PC-9 (cell line): ENCODE data around the gene CYP3A7. TPM values are rescaled to one million over a fixed set of nuclear protein-coding genes. Genes with fewer than 3 reads are reported as not detected.

Experiments used
- BruUV-seq: library from RNA; stranded (reverse); fragments of 400-500 nt; replicated peaks from 2 replicates; lab custom pipeline; 2021; lab: Mats Ljungman, UMichigan
- CTCF ChIA-PET: fragments of 300-600 bp; sonication (Branson Sonifier 250); formaldehyde crosslinking; loops from one replicate; lab custom pipeline; 2022; ENCODE audit warnings: antibody characterized with exemption; lab: Charles Lee
- POLR2A ChIA-PET: fragments of 300-600 bp; sonication (Branson Sonifier 250); formaldehyde crosslinking; loops from one replicate; lab custom pipeline; 2022; ENCODE audit warnings: antibody characterized with exemption; ENCODE audit not compliant: unreplicated experiment; lab: Charles Lee
- DNase-seq, 2 experiments: peaks; one replicate each; pipeline versions ENCODE4 v3.0.0 to v3.0.0-alpha.2; 2015 to 2022; ENCODE audit warnings: mixed read lengths in 1 of 2
- H2AFZ ChIP-seq: fragments of 200-600 bp; sonication (generic); 2 replicates; pipeline ENCODE4 v1.8.1; 2017; ENCODE audit warnings: antibody characterized with exemption
- H3F3A ChIP-seq: fragments of 200-600 bp; sonication (generic); 2 replicates; pipeline ENCODE4 v1.8.1; 2017; ENCODE audit warnings: antibody characterized with exemption, mild to moderate bottlenecking, low read depth; ENCODE audit not compliant: insufficient read depth
- H3K27ac ChIP-seq: fragments of 200-600 bp; sonication (generic); 2 replicates; pipeline ENCODE4 v1.6.1; 2016; ENCODE audit warnings: mixed run types
- H3K27me3 ChIP-seq: fragments of 200-600 bp; sonication (generic); 2 replicates; pipeline ENCODE4 v1.6.1; 2016; ENCODE audit warnings: low read depth, mixed run types; ENCODE audit not compliant: insufficient read depth
- H3K36me3 ChIP-seq: fragments of 200-600 bp; sonication (generic); 2 replicates; pipeline ENCODE4 v1.6.1; 2016; ENCODE audit warnings: low read depth, mixed run types
- H3K4me1 ChIP-seq: fragments of 200-600 bp; sonication (generic); replicated peaks from 2 replicates; pipeline ENCODE4 v1.6.1; 2016; ENCODE audit warnings: mixed run types; ENCODE audit not compliant: insufficient read depth
- H3K4me2 ChIP-seq: fragments of 200-600 bp; sonication (generic); 2 replicates; pipeline ENCODE4 v1.6.1; 2017; ENCODE audit warnings: mixed run types
- H3K4me3 ChIP-seq: fragments of 200-600 bp; sonication (generic); 2 replicates; pipeline ENCODE4 v1.6.1; 2016; ENCODE audit warnings: mixed run types
- H3K79me2 ChIP-seq: fragments of 200-600 bp; sonication (generic); 2 replicates; pipeline ENCODE4 v1.6.1; 2017; ENCODE audit warnings: low read depth, mixed run types
- H3K9me2 ChIP-seq: fragments of 200-600 bp; sonication (generic); 2 replicates; pipeline ENCODE4 v1.8.1; 2017; ENCODE audit warnings: mild to moderate bottlenecking; ENCODE audit not compliant: insufficient read depth
- H3K9me3 ChIP-seq: fragments of 200-600 bp; sonication (generic); 2 replicates; pipeline ENCODE4 v1.8.1; 2016; ENCODE audit warnings: low read depth; ENCODE audit not compliant: insufficient read depth
- H4K20me1 ChIP-seq: fragments of 200-600 bp; sonication (generic); 2 replicates; pipeline ENCODE4 v1.8.1; 2017; ENCODE audit not compliant: insufficient read depth
- EZH2 ChIP-seq: fragments of 200-600 bp; sonication (generic); IDR thresholded peaks from 2 replicates; pipeline ENCODE4 v1.8.0; 2017; ENCODE audit warnings: antibody characterized with exemption, low read depth
- intact Hi-C: fragments of 100-400 bp; cut with micrococcal nuclease; formaldehyde crosslinking; loops from one replicate; pipeline ENCODE4 v1.10.0; 2022; ENCODE audit not compliant: unreplicated experiment
- total RNA-seq: library from RNA; stranded (reverse); gene quantifications from 2 replicates; pipeline ENCODE4 v1.2.3, GENCODE V29; 2021
- TF ChIP-seq, protein P1 (sequence below): fragments of 200-600 bp; sonication (generic); conservative IDR thresholded peaks from 2 replicates; pipeline ENCODE4 v1.6.1; 2017; ENCODE audit warnings: mixed run types, antibody characterized with exemption, mild to moderate bottlenecking, moderate library complexity

Gene CYP3A7
- total RNA-seq, 1 experiment from 2014 or later = not detected

DNA sequence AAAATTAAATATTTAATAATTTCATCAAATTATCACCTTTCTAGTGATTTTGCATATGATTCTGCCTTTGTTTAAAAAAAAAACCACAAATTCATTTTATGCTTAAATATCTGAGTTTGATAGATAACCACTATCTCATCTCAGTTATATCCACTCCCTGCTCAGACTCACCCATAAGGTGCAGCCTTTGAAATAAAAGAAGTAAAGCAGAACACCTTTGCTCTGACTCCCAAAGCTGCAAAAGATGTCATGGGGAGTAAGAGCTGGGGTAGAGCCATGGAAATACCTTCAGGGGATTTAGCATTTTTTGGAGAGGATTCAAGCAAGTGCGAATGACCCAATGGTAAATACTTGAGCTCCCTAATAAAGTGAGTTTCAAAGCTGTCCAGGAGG lies 40.1 kb downstream of the CYP3A7 start:
- intact Hi-C loops = no loop called here
- BruUV-seq = no TSS peak
- ChIA-PET CTCF (no interaction called here), POLR2A (interaction anchor here (0.6 to 0.7 kb wide), 2 partner anchors 15 to 190 kb away, joined by 4 to 5 read pairs; partner anchors contain the start of gene CYP3A5)
- H3K4me3 ChIP-seq = no peak overlapping the region
- no peak overlapping the region for H3K4me2 ChIP-seq
- H3K27me3 ChIP-seq = no peaks in the 10 kb centered on the region
- no peaks in the 10 kb centered on the region for H4K20me1 ChIP-seq
- H3K36me3 ChIP-seq = no peaks in the 10 kb centered on the region
- peaks cover 43% of the 10 kb centered on the region for H3K4me1 ChIP-seq
- H3K27ac ChIP-seq = no peak overlapping the region
- H3F3A ChIP-seq = peaks cover 10% of the 10 kb centered on the region
- H3K79me2 ChIP-seq = no peaks in the 10 kb centered on the region
- DNase-seq = no peak
- no peaks in the 10 kb centered on the region for H3K9me2 ChIP-seq
- no peaks in the 10 kb centered on the region for H3K9me3 ChIP-seq
- no peak overlapping the region for H2AFZ ChIP-seq
- TF ChIP-seq, protein P1, sequence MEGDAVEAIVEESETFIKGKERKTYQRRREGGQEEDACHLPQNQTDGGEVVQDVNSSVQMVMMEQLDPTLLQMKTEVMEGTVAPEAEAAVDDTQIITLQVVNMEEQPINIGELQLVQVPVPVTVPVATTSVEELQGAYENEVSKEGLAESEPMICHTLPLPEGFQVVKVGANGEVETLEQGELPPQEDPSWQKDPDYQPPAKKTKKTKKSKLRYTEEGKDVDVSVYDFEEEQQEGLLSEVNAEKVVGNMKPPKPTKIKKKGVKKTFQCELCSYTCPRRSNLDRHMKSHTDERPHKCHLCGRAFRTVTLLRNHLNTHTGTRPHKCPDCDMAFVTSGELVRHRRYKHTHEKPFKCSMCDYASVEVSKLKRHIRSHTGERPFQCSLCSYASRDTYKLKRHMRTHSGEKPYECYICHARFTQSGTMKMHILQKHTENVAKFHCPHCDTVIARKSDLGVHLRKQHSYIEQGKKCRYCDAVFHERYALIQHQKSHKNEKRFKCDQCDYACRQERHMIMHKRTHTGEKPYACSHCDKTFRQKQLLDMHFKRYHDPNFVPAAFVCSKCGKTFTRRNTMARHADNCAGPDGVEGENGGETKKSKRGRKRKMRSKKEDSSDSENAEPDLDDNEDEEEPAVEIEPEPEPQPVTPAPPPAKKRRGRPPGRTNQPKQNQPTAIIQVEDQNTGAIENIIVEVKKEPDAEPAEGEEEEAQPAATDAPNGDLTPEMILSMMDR = no peak
- no peak for TF ChIP-seq EZH2

DNA sequence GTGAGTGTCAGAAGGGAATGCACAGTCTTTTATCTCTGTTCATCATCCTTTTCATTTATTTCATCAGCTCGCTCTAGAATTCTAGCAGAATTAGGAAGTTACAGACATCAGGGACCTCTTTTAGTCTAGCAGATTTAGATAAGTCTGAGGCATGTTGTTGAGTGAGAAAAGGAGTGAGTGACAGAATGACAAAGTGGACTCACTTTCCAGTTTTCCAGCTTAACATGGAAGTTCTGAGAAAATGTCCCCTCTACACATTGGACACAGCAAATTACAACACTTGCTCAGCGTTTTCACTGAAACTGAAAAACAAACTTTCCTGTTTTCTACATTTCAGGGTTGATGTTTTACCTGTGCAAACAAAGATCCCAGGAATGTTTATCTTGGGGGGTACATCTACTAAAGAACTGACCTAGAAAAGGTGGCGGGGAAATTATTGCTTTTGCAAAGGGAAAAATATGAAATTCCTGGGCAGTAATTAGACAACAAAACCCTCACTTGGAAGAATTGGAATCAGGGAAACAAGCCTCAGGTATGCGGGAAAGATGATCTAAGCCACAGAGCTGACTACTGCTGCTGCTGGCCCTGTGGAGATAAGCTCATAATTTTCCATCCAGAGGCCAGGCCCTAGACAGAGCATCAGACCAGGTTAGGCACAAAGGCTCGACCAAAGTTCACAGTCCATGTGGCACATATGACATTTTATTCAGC lies 40.6 kb downstream of the CYP3A7 start:
- Histone ChIP-seq H2AFZ (peak overlapping the region; percentile 69; the same call in 1 of the 2 replicates), H3K9me3 (no peaks in the 10 kb centered on the region), H3K79me2 (no peaks in the 10 kb centered on the region), H3K9me2 (no peaks in the 10 kb centered on the region), H4K20me1 (no peaks in the 10 kb centered on the region), H3K27me3 (no peaks in the 10 kb centered on the region), H3F3A (peaks cover 10% of the 10 kb centered on the region), H3K27ac (no peak overlapping the region), H3K36me3 (no peaks in the 10 kb centered on the region), H3K4me2 (peak overlapping the region; percentile 53; the same call in 1 of the 2 replicates), H3K4me1 (peaks cover 38% of the 10 kb centered on the region), H3K4me3 (no peak overlapping the region)
- DNase-seq = no peak
- intact Hi-C loops = no loop called here
- TF ChIP-seq EZH2 = no peak
- TF ChIP-seq, protein P1 = no peak
- ChIA-PET POLR2A (interaction anchor here (0.5 to 0.7 kb wide), 3 partner anchors 15 to 189 kb away, joined by 3 to 5 read pairs (median 4); partner anchors contain the start of gene CYP3A5), CTCF (no interaction called here)
- BruUV-seq = no TSS peak

GRCh38 chr7:99693427-99694200 lies 41.4 kb downstream of the CYP3A7 start:
- TF ChIP-seq, protein P1 = no peak
- TF ChIP-seq EZH2 = no peak
- ChIA-PET POLR2A (interaction anchor here (0.6 kb wide), 1 partner anchor 16 kb away, joined by 3 read pairs; no protein-coding TSS in a partner anchor), CTCF (no interaction called here)

More at GRCh38 chr7:99693427-99694200, 41.4 kb downstream of the CYP3A7 start:
- Histone ChIP-seq H3K9me2 (no peaks in the 10 kb centered on the region), H3K27ac (peak overlapping the region; percentile 1; the same call in 1 of the 2 replicates), H4K20me1 (no peaks in the 10 kb centered on the region), H2AFZ (peak overlapping the region; percentile 69), H3K4me1 (peaks cover 33% of the 10 kb centered on the region), H3K79me2 (no peaks in the 10 kb centered on the region), H3K4me3 (no peak overlapping the region; the same call in 1 of the 2 replicates), H3K4me2 (peak overlapping the region; percentile 53), H3K36me3 (no peaks in the 10 kb centered on the region), H3F3A (peaks cover 7% of the 10 kb centered on the region), H3K9me3 (no peaks in the 10 kb centered on the region), H3K27me3 (no peaks in the 10 kb centered on the region)
- DNase-seq = peak; percentile 76 to 86
- intact Hi-C loops = no loop called here
- BruUV-seq = no TSS peak
